ENCODE data around the gene NDUFS2.

NDUFS2 gene

DNA sequence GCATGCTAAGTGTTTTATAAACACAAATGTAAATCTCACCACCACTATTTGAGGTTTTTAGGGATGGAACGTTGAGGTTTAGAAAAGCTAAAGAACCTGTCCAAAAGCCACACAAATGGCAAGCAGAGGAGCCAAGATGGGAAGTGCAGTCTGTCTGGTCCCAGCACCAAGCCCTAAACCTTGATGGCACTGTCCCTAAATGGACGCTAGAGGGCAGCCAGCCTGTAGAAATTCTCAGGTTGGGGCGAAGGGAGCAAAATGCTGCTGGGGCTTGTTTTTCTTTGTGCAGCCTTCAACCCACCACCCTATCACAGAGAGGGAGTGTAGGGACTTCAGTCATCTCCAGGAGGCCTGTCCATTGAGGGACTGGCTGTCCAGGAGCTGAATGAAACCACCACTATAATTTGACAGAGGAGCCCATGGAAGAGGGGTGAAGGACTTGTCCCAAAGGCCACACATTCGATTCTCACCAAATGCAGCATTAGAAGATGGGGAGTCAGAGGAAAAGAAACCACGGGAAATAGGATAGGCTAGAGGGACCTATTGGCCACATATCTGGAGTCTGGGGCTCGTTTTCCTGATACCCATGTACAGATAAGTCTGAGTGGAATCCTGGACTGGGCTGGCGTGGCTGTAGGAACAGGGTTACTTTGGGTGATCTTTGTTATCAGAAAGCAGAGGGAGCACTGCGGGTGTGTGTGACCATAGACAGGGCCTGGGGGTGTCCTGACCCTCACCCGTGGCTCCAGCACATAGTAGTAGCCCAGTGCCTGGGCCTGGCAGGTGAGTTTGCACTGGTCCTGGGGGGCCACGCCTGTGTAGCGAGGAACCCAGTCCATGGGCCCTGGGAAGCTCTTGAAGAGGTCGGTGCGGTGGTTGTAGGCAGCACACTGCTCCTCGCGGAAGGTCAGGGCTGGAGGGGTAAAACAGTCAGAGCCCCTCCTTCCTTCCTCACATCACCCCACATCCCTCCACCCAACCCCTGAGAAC is 9.4 kb upstream of the NDUFS2 start:
- H3K27ac ChIP-seq: no peak overlapping the region

DNA sequence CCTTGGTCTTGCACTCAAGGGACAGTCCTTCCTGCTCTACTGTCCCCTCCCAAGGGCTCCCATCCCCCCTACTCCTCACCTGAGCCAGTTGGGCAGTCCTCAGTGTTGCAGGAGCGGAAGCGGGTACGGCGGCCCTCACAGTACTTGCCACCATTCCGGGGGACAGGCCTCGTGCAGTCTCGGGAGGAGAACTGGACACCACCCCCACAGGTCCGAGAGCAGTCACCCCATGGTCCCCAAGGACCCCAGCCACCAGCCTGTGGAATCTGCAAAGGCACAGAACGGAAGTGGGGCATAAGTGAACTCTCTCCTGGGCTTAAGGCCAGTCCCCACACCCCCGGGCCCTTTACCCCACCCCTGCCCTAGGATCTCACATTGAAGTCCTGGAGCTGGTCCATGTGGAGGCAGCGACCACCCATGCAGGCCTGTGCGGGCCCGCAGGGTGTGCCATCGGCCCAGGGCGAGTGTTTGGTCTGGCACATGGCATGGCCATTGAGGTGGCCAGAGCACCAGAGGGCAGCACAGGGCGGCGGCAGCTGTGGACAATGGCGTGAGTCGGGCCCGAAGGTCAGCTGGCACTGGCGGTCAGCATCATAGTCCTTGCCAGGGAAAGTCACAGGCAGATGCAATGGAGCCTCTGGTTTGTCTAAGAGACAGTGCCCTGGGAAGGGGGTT is 8.5 kb upstream of the NDUFS2 start:
- DNase-seq (ENCODE audit: low read depth, low spot score): no peak
- H3K27ac ChIP-seq: no peak overlapping the region

More for the DNA sequence above, 9.4 kb upstream of the NDUFS2 start:
- no peak for DNase-seq (ENCODE audit: low read depth, low spot score)

DNA sequence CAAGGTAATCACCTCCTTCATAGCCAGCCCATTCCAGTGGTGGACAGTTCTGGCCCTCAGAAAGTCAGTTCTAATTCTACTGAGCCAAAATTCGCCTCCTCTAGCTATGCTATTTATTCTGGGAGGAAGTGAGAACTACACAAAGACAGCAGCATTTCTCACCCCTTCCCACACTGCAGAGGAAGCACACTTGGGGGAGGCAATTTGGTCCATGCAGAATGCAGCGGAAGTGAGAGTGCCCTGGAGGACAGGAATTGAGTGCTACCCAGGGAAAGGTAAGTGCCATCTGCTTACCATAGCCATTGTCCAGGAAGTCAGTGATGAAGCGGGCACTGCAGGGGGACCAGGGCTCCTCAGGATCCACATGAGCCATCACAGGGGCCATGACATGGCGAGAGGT is 7.0 kb upstream of the NDUFS2 start:
- no peak overlapping the region for H3K27ac ChIP-seq
- DNase-seq (ENCODE audit: low read depth, low spot score): no peak

DNA sequence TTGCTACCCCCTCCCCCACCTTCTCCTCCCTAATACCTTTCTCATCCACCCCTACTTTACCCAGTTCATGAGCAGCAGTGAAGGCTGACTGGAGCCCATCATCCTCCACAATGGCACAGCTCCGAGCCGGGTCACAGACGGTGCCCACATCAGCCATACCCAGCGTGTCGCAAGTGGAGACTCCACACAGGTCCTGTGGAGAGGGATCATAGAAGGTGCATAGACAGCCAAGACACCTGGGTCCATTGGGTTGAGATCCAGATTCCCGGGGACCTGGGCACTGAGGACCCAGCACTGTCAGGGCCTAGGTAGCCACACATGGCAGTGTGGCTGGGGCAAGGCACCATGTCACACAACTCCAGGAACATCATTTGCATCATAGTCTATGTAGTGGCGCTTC is 6.1 kb upstream of the NDUFS2 start:
- no peak for DNase-seq (ENCODE audit: low read depth, low spot score)
- no peak overlapping the region for H3K27ac ChIP-seq

DNA sequence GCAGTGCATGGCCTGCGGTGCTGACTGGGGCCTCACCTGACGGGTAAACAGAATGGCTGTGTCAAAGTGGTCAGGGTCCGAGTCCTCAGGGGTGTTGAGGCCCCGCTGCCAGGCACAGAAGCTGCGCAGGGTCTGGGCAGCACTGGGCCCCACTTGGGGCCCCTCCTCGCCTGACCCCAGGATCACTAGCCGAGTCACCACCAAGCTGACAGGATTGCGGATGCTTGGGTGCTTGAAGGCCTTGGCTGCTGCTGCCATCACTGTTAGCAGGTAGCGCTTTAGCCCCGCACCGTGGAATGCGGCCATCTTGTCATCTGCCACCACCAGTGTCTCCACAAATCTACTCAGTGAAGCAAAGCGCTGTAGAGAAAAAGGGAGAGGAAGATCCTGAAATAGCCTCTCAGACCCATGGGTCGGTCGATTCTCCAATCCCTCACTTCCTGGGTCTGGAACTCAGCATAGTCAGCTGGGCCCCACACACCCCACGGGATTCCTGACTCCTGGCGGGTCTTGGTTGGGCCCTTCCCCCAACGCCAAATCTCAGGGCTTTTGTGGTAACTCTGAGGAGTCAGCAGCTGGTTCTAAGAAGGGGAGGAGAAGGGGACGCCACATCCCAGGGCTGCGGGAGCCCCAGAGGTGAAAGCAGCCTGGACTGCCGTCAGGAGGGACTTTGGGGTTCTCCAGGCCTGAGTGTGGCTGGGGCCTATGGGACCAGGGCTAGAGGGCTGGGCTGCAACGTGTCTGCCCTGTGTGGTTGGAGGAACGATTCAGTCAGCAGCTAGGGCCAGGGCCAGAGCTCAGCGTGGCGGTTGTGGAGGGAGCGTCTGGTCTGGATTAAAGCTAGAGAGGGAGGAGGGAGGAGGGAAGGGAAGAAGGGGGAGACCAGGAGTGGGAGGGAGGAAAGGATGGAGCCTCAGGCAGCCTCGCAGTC is 5.4 kb upstream of the NDUFS2 start:
- no peak overlapping the region for H3K27ac ChIP-seq
- DNase-seq (ENCODE audit: low read depth, low spot score): no peak

DNA sequence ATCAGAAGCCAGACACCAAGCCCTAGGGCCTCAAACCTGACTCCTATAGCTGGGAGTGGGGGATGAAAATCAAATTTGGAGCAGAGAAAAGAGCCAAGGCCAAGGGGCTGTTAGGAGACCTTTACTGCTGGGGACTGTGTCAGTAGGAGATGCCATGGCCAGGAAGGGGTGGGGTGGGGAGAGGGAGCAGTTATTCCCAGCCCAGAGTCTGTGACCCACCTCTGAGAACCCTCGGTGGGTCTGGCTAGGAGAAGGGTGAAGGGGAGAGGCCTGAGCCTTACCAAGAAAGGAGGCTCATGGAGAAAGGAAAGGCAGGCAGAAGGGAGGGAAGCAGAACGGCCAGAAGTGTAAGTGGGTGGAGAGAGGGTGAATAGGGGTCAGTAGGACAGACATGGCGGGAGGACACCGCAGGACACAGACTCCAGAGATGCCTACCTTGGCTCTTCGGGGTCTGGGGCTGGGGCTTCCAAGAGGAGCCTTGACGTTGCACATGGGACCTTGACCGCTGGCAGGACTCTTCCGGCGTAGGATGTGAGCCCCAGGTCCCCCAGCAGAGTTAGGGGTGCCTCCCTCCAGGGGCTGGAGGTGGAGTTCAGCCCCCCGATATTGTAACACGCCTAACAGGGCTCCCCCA is 4.5 kb upstream of the NDUFS2 start:
- H3K27ac ChIP-seq: no peak overlapping the region
- no peak for DNase-seq (ENCODE audit: low read depth, low spot score)

DNA sequence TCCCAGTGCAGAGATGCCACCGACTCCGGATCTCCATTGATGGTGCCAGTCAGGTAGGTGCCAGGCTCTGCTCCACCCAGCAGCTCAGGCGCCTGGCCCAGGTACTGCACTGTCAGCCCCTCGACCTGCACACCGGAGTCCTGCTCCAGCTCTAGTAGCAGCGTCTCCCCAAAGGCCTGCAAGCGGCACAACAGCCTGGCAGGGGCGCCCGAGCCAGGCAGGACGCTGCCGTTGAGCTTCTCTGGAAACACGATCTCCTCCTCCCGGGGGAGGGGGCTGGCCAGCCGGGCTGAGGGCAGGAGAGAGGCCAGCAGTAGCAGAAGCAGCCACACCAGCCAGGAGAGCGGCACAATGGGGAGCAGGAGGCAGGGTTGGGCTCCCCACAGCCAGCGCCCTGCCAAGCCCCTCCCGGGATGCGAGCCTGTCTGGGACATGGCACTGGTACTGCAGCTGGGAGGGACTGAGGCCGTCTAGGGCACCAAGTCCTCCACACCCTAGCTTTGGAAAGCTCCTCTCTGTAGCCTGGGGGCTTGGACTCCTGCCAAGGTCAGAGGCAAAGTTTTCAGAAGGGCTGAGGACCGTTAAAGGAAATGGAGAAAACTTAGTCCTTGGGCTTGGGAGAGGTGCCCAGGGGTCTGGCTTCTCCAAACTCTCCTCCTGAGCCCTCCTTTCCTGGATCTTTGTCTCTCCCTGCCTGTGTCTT is 3.8 kb upstream of the NDUFS2 start:
- DNase-seq (ENCODE audit: low read depth, low spot score): no peak
- H3K27ac ChIP-seq: no peak overlapping the region

DNA sequence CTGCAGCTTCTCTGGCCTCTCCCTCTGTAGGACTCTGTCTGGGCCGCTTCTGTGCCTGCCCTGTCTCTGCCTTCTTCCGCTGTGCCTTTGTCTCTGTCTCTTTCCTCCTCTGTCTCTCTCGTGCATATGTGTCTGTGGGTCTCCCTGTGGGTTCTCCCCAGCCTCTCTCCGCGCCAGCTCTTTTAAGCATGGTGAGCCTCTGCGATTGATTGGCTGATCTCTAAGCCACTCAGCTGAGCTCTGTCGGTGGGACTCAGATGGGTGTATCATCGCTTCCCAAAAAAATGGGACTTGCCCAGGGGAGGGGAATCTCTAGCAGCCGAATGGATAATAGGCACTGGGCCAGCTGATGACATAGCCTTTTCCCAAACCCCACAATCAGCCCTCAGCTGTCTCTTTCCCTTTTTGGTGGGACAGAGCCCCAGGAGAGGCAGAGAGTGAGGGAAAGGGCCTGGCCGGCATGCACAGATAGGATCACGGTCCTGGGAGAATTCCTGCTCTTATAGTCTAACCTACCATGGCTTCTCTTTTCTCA is 3.2 kb upstream of the NDUFS2 start, which contains the start of gene ADAMTS4:
TSS of gene ADAMTS4 (minus strand) at position 158 of the 535 bp plus-strand sequence. CDS start 427 bp downstream, outside the sequence.
- H3K27ac ChIP-seq: no peak within 1 kb of the TSS

DNA sequence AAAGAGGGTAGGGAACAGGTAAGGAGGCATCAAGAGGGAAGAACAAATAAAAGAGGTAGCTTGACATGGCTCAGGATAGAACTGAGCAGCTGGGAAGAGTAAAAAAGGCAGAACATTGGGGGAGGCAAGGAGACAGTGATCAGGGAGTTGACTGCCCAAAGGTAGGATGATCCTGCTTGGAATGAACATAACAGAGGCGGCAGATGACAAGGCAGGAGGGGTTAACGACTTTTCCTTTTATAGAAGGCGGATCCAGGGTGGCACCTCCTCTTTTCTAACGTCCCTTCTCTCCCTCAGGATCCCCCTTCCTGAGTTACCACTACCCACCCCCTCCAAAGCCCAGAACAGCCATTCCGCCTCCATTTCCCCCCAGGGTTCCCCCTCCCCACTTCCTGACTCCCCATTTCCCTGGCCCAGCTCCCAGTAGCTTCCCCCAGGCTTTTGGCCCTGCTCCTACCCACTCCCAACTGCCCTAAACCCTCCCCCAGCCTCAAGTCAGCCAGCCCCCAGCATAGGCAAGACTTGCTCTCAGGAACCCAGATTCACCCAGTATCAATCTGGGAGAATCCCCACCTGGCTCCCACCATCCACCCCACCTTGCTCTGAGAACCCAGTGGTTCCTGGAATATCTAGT is 2.5 kb upstream of the NDUFS2 start:
- DNase-seq (ENCODE audit: low read depth, low spot score): no peak
- H3K27ac ChIP-seq: no peak overlapping the region

More for the DNA sequence above, 3.2 kb upstream of the NDUFS2 start, which contains the start of gene ADAMTS4:
- no peak for DNase-seq (ENCODE audit: low read depth, low spot score)

DNA sequence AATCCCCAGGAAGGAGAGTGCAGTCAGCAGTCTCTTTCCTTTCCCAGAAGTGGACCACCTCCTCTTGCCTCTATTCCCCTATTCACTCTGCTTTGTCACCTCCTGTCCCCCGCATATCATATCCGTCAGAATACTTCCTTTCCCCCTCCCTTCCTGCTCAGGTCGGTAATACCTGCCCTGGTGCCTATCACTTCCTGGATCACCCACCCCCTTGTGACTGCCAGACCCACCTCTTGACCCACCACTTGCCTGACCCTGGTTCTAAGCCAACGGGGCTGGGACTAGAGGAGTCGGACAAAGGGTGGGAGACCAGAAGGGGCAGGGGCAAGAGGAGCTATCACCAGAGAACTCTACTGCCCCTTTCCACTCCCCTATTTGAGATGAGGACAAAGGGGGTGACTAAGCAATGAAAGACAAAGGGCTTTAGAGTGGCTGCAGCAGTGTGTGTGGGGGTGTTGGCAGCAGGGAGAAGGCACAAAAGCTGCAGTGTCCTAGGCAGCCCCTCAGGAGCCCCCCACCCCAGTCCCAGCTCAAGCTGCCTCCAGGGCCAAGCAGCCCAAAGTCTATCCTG is 1.7 kb upstream of the NDUFS2 start:
- H3K27ac ChIP-seq: peak overlapping the region; percentile 91
- no peak for DNase-seq (ENCODE audit: low read depth, low spot score)

DNA sequence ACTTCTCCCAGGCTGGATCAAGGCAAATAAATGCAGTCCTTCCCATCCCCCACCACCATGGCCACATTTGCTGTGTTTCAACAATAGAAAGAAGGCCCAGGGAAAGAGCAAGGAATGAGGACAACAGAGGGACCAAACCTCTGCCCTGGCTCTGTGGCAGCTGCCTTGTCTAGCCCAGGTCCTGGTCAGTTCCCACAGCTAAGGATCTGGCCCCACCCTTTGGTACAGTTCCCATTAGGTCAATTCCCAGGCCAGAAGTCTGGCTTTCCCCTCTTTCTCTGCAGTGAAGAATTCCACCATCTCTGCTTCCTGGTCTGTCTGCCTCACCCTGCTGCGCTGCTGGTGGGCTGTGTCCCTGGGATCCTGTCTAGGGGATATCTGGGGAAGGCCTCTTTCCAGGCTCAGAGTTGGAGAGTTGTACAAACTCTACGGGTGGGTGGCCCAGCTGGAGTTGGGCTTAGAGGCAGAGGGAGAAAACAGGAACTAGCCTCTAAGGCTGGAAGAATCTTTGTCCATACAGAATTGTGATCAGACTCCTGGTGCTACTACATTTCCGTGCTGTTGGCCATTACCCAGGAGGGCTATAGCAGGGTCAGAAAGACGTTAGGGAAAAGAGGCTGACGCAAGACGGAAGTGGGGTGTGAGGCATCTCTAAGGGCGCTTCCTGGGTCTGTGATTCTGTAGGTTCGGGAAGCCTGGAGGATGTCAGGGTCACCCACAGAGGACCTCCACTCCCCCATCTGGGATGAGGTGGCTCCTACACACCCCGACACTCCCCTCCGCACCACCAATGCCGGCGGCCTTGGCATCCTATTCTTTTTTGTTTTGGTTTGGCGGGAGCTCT is 953 bp upstream of the NDUFS2 start:
- peak overlapping the region; percentile 91 for H3K27ac ChIP-seq
- no peak for DNase-seq (ENCODE audit: low read depth, low spot score)

DNA sequence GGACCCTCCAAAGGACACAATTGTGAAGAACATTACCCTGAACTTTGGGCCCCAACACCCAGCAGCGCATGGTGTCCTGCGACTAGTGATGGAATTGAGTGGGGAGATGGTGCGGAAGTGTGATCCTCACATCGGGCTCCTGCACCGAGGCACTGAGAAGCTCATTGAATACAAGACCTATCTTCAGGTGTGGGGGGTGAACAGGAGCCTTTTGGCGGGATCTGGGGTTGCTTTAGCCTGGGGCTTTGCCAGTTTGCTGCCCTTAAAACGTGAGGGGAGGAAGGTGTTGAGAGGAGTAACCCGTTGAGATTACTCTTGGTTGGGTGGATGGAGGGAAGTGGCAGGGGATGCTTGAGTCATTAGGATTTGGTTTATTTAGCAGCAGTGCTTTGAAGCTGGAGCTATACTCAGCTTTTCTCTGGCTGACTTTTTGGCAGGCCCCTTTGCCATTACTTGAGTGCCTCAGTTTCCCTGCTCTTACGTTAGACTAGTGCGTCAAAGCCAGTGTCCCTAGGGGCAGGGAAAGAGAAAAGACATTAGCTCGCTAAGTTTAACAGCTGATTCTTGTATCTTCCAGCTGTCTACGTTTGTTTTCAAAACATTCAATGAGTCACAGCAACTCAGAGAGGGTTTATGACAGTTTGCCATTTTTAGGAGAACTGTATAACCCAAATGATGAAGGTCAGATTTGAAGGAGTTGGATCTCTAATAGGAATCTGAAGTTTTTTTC is 4.4 kb downstream of the NDUFS2 start:
- DNase-seq (ENCODE audit: low read depth, low spot score): no peak
- H3K27ac ChIP-seq: no peak overlapping the region

DNA sequence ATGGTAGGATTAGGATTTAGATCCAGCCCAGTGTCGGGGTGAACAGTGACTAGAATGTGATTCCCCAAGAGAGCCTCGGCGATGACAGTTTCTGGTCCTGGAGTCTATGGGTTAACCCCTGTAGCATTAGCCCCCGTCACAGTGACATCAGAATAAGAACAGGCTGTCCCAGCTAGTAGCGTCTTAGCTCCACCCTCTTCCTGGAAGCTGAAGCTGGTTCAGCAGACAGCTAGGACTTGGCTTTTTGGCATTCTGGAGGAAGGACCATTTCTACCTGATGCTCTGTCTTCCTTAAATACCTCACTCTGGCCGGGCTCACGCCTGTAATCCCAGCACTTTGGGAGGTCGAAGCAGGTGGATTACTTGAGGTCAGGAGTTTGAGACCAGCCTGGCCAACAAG is 5.0 kb downstream of the NDUFS2 start:
- no peak overlapping the region for H3K27ac ChIP-seq
- DNase-seq (ENCODE audit: low read depth, low spot score): no peak

DNA sequence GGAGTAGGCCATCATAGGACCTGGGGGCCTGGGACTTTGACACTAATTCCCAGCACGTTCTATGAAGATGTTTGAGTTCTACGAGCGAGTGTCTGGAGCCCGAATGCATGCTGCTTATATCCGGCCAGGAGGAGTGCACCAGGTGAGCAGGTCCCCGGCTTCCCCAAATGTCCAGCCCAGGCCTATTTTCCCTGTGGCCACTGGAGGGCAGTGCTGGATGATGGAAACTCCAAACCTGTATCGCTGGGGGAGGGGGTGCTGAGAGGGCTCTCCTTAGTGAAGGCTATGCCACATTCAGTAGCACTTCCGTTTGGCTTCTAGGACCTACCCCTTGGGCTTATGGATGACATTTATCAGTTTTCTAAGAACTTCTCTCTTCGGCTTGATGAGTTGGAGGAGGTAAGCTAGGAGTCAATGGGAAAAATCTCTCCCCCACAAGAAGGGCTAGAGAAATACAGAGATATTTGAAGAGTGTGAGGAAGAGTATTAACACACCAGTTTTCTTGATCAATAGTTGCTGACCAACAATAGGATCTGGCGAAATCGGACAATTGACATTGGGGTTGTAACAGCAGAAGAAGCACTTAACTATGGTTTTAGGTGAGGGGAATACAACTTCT is 7.7 kb downstream of the NDUFS2 start:
- no peak overlapping the region for H3K27ac ChIP-seq
- no peak for DNase-seq (ENCODE audit: low read depth, low spot score)

DNA sequence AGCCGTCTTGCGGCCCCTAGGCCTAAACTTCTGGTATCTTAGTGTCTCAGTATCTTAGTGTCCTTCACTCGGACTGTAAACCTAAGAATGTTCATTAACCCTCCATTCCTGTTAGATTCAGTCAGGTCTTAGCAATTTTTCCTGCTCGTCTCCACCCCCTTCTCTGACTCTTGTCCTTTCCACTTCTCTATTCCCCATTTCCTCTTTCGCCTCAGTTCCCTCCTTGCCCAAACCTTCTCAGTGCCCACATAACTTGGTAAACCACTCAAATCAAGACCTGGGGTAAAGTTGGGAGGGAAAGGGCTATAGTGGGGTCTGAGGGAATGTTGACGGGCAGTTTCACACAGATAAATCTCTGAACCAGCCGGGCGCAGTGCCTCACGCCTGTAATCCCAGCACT is 12.2 kb downstream of the NDUFS2 start:
- no peak overlapping the region for H3K27ac ChIP-seq
- no peak for DNase-seq (ENCODE audit: low read depth, low spot score)

DNA sequence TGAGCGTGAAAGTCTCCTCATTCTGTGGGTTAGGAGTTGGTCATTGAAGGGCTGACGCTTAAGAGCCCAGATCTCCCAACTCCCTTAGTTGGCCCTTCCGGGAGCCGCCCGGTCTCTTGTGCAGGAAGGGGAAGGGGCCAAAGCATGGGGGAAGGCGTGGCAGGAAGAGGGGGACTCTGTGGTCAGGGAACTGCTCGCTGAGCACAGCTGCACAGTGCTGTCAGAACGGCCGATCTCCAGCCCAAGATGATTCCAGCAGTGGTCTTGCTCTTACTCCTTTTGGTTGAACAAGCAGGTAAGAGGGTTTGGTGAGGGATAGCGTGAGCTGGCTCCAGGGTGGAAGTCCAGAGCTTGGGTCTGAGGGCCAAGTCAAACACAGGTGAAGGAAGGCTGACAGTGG is 12.9 kb downstream of the NDUFS2 start, which contains the start of gene FCER1G:
TSS of gene FCER1G (plus strand) at position 220 of the 400 bp plus-strand sequence. CDS start at position 247, 27 bp downstream.
- H3K27ac ChIP-seq: no peak within 1 kb of the TSS
- no peak for DNase-seq (ENCODE audit: low read depth, low spot score)
